IMR-90 (cell line): ENCODE measurements around the gene SPATS2L. TPM values are rescaled to one million over a fixed set of nuclear protein-coding genes. Genes with fewer than 3 reads are reported as not detected.

ENCODE experiments used
- ATAC-seq: fragments of 200-7000 bp; cut with Tn5 transposase; 2 replicates; pipeline ENCODE4 v1.9.1; 2020; ENCODE audit warnings: low read depth, mild to moderate bottlenecking, moderate library complexity
- BruUV-seq: library from RNA; stranded (reverse); fragments of 400-500 nt; replicated peaks from 2 replicates; lab custom pipeline; 2021; lab: Mats Ljungman, UMichigan
- CTCF ChIA-PET: fragments of 300-600 bp; formaldehyde crosslinking; extraction: SDS; loops from one replicate; lab custom pipeline; 2021; ENCODE audit warnings: antibody characterized with exemption; lab: Yijun Ruan, JAX
- POLR2A ChIA-PET: fragments of 300-600 bp; sonication (Branson Sonifier 250); formaldehyde crosslinking; loops from one replicate; lab custom pipeline; 2022; ENCODE audit warnings: antibody characterized with exemption; ENCODE audit not compliant: unreplicated experiment; lab: Charles Lee
- DNase-seq: peaks from one replicate; pipeline ENCODE4 v3.0.0; 2013
- H2AFZ ChIP-seq: replicated peaks from 2 replicates; pipeline ENCODE3; 2013; ENCODE audit warnings: low read length, mild to moderate bottlenecking; ENCODE audit not compliant: poor library complexity
- H2AK5ac ChIP-seq: 2 replicates; pipeline ENCODE4 v1.6.1; 2013; ENCODE audit warnings: low read depth, low read length, inconsistent platforms
- H2AK9ac ChIP-seq: replicated peaks from 2 replicates; pipeline ENCODE3; 2013; ENCODE audit warnings: mild to moderate bottlenecking, low read depth, low read length, moderate library complexity; ENCODE audit not compliant: poor library complexity
- H2BK120ac ChIP-seq: 2 replicates; pipeline ENCODE4 v1.6.1; 2013; ENCODE audit warnings: low read depth, low read length, inconsistent platforms
- H2BK15ac ChIP-seq: 3 replicates; pipeline ENCODE4 v1.6.1; 2013; ENCODE audit warnings: low read depth, low read length, inconsistent platforms
- H2BK20ac ChIP-seq: 2 replicates; pipeline ENCODE4 v1.6.1; 2013; ENCODE audit warnings: low read depth, mild to moderate bottlenecking, inconsistent platforms, low read length, moderate library complexity
- H2BK5ac ChIP-seq: 2 replicates; pipeline ENCODE4 v1.6.1; 2013; ENCODE audit warnings: mild to moderate bottlenecking, low read depth, low read length, inconsistent platforms; ENCODE audit not compliant: poor library complexity, severe bottlenecking
- H3K14ac ChIP-seq: replicated peaks from 2 replicates; pipeline ENCODE4 v1.6.1; 2013; ENCODE audit warnings: low read depth, low read length, inconsistent platforms
- H3K18ac ChIP-seq: 2 replicates; pipeline ENCODE4 v1.6.1; 2013; ENCODE audit warnings: low read depth, low read length, control low read depth
- H3K23ac ChIP-seq: 2 replicates; pipeline ENCODE4 v1.6.1; 2013; ENCODE audit warnings: low read depth, low read length, inconsistent platforms
- H3K27ac ChIP-seq: 2 replicates; pipeline ENCODE4 v1.5.1; 2013; ENCODE audit warnings: mild to moderate bottlenecking, control low read depth, low read length; ENCODE audit not compliant: insufficient read depth
- H3K27me3 ChIP-seq: 2 replicates; pipeline ENCODE4 v1.6.1; 2013; ENCODE audit warnings: low read length; ENCODE audit not compliant: control insufficient read depth, insufficient read depth
- H3K36me3 ChIP-seq: 2 replicates; pipeline ENCODE4 v1.6.1; 2013; ENCODE audit warnings: low read length, mixed read lengths; ENCODE audit not compliant: control insufficient read depth, insufficient read depth
- H3K4ac ChIP-seq: 2 replicates; pipeline ENCODE4 v1.6.1; 2013; ENCODE audit warnings: low read depth, low read length, inconsistent platforms
- H3K4me1 ChIP-seq: 2 replicates; pipeline ENCODE4 v1.6.1; 2013; ENCODE audit warnings: low read length, mixed read lengths; ENCODE audit not compliant: control insufficient read depth, insufficient read depth
- H3K4me2 ChIP-seq: 2 replicates; pipeline ENCODE4 v1.6.1; 2013; ENCODE audit warnings: low read depth, mild to moderate bottlenecking, control low read depth, low read length, moderate library complexity
- H3K4me3 ChIP-seq: 2 replicates; pipeline ENCODE4 v1.5.1; 2013; ENCODE audit warnings: low read depth, mild to moderate bottlenecking, control low read depth, low read length, moderate library complexity; ENCODE audit not compliant: insufficient read depth
- H3K56ac ChIP-seq: 2 replicates; pipeline ENCODE4 v1.6.1; 2013; ENCODE audit warnings: low read length, inconsistent platforms; ENCODE audit not compliant: insufficient read depth; ENCODE audit errors: extremely low read depth
- H3K79me1 ChIP-seq, 2 experiments: 2 replicates each; pipeline ENCODE4 v1.6.1; 2013; ENCODE audit warnings: low read length in 2 of 2, inconsistent platforms in 1 of 2, low read depth in 1 of 2
- H3K9ac ChIP-seq: 2 replicates; pipeline ENCODE4 v1.6.1; 2013; ENCODE audit warnings: low read depth, low read length, control low read depth
- H3K9me1 ChIP-seq: 2 replicates; pipeline ENCODE4 v1.6.1; 2013; ENCODE audit warnings: low read length, inconsistent platforms; ENCODE audit not compliant: insufficient read depth
- H3K9me3 ChIP-seq: 2 replicates; pipeline ENCODE4 v1.6.1; 2013; ENCODE audit warnings: low read length; ENCODE audit not compliant: control insufficient read depth, insufficient read depth
- H4K20me1 ChIP-seq: 2 replicates; pipeline ENCODE4 v1.6.1; 2013; ENCODE audit warnings: low read length, inconsistent platforms; ENCODE audit not compliant: insufficient read depth
- H4K5ac ChIP-seq: 2 replicates; pipeline ENCODE4 v1.6.1; 2013; ENCODE audit warnings: mild to moderate bottlenecking, low read depth, low read length, control low read depth
- H4K8ac ChIP-seq, 2 experiments: 2 replicates each; pipeline ENCODE4 v1.6.1; 2013; ENCODE audit warnings: low read depth in 2 of 2, low read length in 2 of 2, control low read depth in 1 of 2, inconsistent platforms in 1 of 2
- H4K91ac ChIP-seq: 2 replicates; pipeline ENCODE4 v1.6.1; 2013; ENCODE audit warnings: low read depth, low read length, inconsistent platforms; ENCODE audit not compliant: insufficient read depth
- BHLHE40 ChIP-seq: fragments of 150-350 bp; IDR thresholded peaks from 2 replicates; pipeline ENCODE4 v1.6.1; 2016; ENCODE audit warnings: mild to moderate bottlenecking, low read depth, low read length
- CEBPB ChIP-seq: IDR thresholded peaks from 2 replicates; pipeline ENCODE4 v1.6.1; 2012; ENCODE audit warnings: low read depth, low read length, improper control_type of control experiment
- CHD1 ChIP-seq: IDR thresholded peaks from 2 replicates; pipeline ENCODE4 v1.6.1; 2012; ENCODE audit warnings: low read depth, low read length, improper control_type of control experiment
- FOS ChIP-seq: fragments of 150-350 bp; IDR thresholded peaks from 2 replicates; pipeline ENCODE4 v1.6.1; 2016; ENCODE audit warnings: low read depth, low read length
- MAFK ChIP-seq: IDR thresholded peaks from 2 replicates; pipeline ENCODE4 v1.6.1; 2012; ENCODE audit warnings: low read depth, low read length, improper control_type of control experiment
- MAZ ChIP-seq: IDR thresholded peaks from 2 replicates; pipeline ENCODE4 v1.6.1; 2012; ENCODE audit warnings: low read depth, mild to moderate bottlenecking, low read length, improper control_type of control experiment, moderate library complexity, borderline replicate concordance
- MXI1 ChIP-seq: IDR thresholded peaks from 2 replicates; pipeline ENCODE4 v1.6.1; 2012; ENCODE audit warnings: low read depth, mild to moderate bottlenecking, low read length, moderate library complexity, borderline replicate concordance
- NFE2L2 ChIP-seq: fragments of 150-350 bp; IDR thresholded peaks from 2 replicates; pipeline ENCODE4 v1.6.1; 2016; ENCODE audit warnings: low read depth, mild to moderate bottlenecking, low read length
- POLR2A ChIP-seq: IDR thresholded peaks from 2 replicates; pipeline ENCODE4 v1.6.1; 2012; ENCODE audit warnings: mild to moderate bottlenecking, low read depth, low read length
- RAD21 ChIP-seq: IDR thresholded peaks from 2 replicates; pipeline ENCODE4 v1.6.1; 2012; ENCODE audit warnings: low read length, improper control_type of control experiment
- RCOR1 ChIP-seq: IDR thresholded peaks from 2 replicates; pipeline ENCODE4 v1.6.1; 2012; ENCODE audit warnings: mild to moderate bottlenecking, low read length, improper control_type of control experiment; ENCODE audit not compliant: insufficient replicate concordance
- RFX5 ChIP-seq: IDR thresholded peaks from 2 replicates; pipeline ENCODE4 v1.8.0; 2012; ENCODE audit warnings: low read depth, mild to moderate bottlenecking, low read length, moderate library complexity
- SMC3 ChIP-seq: fragments of 150-350 bp; IDR thresholded peaks from 2 replicates; pipeline ENCODE4 v1.6.1; 2016; ENCODE audit warnings: low read depth, mild to moderate bottlenecking, antibody characterized with exemption, low read length, moderate library complexity
- WGBS, 2 experiments: methylation state at CpG; one replicate each; pipeline versions ENCODE4 v1.1.5 to v1.1.7; 2013; ENCODE audit warnings: missing lambda C conversion rate in 2 of 2; ENCODE audit not compliant: insufficient read length in 1 of 2; ENCODE audit errors: extremely low coverage in 2 of 2; 5-methylcytosine and 5-hydroxymethylcytosine counted together
- dilution Hi-C: fragments of 300-500 bp; cut with HindIII; formaldehyde crosslinking; loops from one replicate; pipeline ENCODE4 v1.14.3; 2018; ENCODE audit warnings: low sequenced_read_pairs; ENCODE audit not compliant: unreplicated experiment
- in situ Hi-C: fragments of 300-500 bp; cut with MboI; formaldehyde crosslinking; loops from 3 replicates; pipeline ENCODE4 v1.14.3; 2019; ENCODE audit warnings: low sequenced_read_pairs, inconsistent platforms, mixed read lengths
- intact Hi-C: fragments of 100-400 bp; cut with micrococcal nuclease; formaldehyde crosslinking; loops from 2 replicates; pipeline ENCODE4 v1.10.0; 2022
- polyA plus RNA-seq, 3 experiments: library from polyadenylated mRNA; depleted of rRNA; stranded (reverse); fragments of >200 nt; gene quantifications; 2 replicates each; pipeline ENCODE4 v1.2.3, GENCODE V29; 2012; ENCODE audit warnings: low replicate concordance in 1 of 3
- total RNA-seq: library from RNA; depleted of rRNA; stranded (reverse); fragments of >200 nt; gene quantifications from 2 replicates; pipeline ENCODE4 v1.2.3, GENCODE V29; 2012
- TF ChIP-seq, protein P1 (sequence below): fragments of 150-350 bp; IDR thresholded peaks from 2 replicates; pipeline ENCODE4 v1.6.1; 2016; ENCODE audit warnings: low read depth, mild to moderate bottlenecking, low read length, moderate library complexity, borderline replicate concordance
- TF ChIP-seq, protein P2 (sequence below): fragments of 150-350 bp; IDR thresholded peaks from 2 replicates; pipeline ENCODE4 v1.6.1; 2017; ENCODE audit warnings: mild to moderate bottlenecking, antibody characterized with exemption, low read length, low read depth
- TF ChIP-seq, protein P3 (sequence below): conservative IDR thresholded peaks from 2 replicates; pipeline ENCODE4 v1.5.1; 2012; ENCODE audit warnings: mild to moderate bottlenecking, low read depth, low read length, improper control_type of control experiment

The SPATS2L gene
- total and polyA plus RNA-seq, 2 of the 4 experiments (the other 2 are of a cell fraction): 118 to 155 TPM

DNA sequence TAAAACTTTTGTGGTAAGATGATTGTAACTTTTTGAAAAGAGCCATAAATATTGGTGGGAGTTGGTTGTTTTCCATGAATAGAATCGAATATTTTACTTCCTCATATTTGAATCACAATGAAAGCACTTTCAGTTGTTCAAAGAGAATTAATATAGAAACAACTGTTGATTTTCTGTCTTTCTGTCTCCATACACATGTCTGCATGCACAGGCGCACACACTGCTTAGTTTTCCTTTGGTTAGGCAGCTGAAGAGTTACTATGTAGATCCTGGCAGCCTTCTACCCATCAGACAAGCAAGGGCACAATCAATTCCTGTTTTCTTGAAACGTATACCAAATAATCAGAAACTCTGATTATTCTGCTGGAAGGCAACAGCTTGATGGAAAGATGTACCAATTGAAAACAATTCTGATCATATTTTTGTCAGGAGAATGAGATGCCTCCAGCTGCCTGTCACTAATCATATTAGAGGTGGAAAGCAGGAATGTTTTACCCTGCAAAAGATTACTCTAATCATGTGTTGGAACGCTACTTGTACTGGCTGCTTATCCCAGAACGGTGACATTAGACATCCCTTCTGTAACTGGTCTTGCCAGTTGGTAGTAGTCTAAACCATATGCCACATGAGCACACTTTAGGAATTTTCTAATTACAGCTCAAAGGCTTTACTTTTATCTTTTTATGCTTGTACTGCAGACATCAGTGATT lies 24.0 kb downstream of the SPATS2L start:
- POLR2A ChIA-PET: no interaction called here
- Histone ChIP-seq H3K4ac (no peak overlapping the region), H4K91ac (no peak overlapping the region), H3K36me3 (peaks cover 23% of the 10 kb centered on the region), H3K9me3 (no peaks in the 10 kb centered on the region), H3K9me1 (peaks cover 12% of the 10 kb centered on the region), H3K14ac (no peak overlapping the region), H4K20me1 (peaks cover 45% of the 10 kb centered on the region), H2BK15ac (no peak overlapping the region), H4K8ac (no peak overlapping the region), H3K4me3 (no peak overlapping the region), H3K18ac (no peak overlapping the region), H3K4me2 (no peak overlapping the region), H2AK5ac (no peak overlapping the region), H3K23ac (no peak overlapping the region), H2AK9ac (no peak overlapping the region), H3K27ac (no peak overlapping the region), H3K9ac (no peak overlapping the region), H3K56ac (no peak overlapping the region), H2BK5ac (no peak overlapping the region), H2BK20ac (no peak overlapping the region), H3K79me1 (peaks cover 36 to 55% of the 10 kb centered on the region in 2 experiments), H4K5ac (no peak overlapping the region), H2AFZ (no peak overlapping the region), H2BK120ac (no peak overlapping the region), H3K4me1 (peaks cover 4% of the 10 kb centered on the region; the same call in 1 of the 2 replicates), H3K27me3 (no peaks in the 10 kb centered on the region)
- DNase-seq: no peak
- BruUV-seq: no TSS peak
- dilution Hi-C loops (no loop called here), in situ Hi-C loops (no loop called here), intact Hi-C loops (no loop called here)
- CTCF ChIA-PET: interaction anchor here (0.5 kb wide), 1 partner anchor 456 kb away, joined by 3 read pairs; no protein-coding TSS in a partner anchor
- no CpG with 5 or more reads among the region's 5 CpGs for WGBS, 2 experiments
- no peak for ATAC-seq
- TF ChIP-seq RFX5 (no peak), MAZ (no peak), NFE2L2 (no peak), POLR2A (no peak), MAFK (no peak), RAD21 (no peak), FOS (no peak), RCOR1 (no peak), BHLHE40 (no peak), CHD1 (no peak), SMC3 (no peak), MXI1 (no peak), CEBPB (no peak)
- TF ChIP-seq, protein P1, sequence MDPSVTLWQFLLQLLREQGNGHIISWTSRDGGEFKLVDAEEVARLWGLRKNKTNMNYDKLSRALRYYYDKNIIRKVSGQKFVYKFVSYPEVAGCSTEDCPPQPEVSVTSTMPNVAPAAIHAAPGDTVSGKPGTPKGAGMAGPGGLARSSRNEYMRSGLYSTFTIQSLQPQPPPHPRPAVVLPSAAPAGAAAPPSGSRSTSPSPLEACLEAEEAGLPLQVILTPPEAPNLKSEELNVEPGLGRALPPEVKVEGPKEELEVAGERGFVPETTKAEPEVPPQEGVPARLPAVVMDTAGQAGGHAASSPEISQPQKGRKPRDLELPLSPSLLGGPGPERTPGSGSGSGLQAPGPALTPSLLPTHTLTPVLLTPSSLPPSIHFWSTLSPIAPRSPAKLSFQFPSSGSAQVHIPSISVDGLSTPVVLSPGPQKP: no peak
- TF ChIP-seq, protein P2, sequence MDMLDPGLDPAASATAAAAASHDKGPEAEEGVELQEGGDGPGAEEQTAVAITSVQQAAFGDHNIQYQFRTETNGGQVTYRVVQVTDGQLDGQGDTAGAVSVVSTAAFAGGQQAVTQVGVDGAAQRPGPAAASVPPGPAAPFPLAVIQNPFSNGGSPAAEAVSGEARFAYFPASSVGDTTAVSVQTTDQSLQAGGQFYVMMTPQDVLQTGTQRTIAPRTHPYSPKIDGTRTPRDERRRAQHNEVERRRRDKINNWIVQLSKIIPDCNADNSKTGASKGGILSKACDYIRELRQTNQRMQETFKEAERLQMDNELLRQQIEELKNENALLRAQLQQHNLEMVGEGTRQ: no peak
- TF ChIP-seq, protein P3, sequence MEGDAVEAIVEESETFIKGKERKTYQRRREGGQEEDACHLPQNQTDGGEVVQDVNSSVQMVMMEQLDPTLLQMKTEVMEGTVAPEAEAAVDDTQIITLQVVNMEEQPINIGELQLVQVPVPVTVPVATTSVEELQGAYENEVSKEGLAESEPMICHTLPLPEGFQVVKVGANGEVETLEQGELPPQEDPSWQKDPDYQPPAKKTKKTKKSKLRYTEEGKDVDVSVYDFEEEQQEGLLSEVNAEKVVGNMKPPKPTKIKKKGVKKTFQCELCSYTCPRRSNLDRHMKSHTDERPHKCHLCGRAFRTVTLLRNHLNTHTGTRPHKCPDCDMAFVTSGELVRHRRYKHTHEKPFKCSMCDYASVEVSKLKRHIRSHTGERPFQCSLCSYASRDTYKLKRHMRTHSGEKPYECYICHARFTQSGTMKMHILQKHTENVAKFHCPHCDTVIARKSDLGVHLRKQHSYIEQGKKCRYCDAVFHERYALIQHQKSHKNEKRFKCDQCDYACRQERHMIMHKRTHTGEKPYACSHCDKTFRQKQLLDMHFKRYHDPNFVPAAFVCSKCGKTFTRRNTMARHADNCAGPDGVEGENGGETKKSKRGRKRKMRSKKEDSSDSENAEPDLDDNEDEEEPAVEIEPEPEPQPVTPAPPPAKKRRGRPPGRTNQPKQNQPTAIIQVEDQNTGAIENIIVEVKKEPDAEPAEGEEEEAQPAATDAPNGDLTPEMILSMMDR: no peak
